ENCODE data around the gene POLR2H.
A peak's percentile ranks its signal among the peaks of the same experiment; 100 is the strongest.

POLR2H gene

GRCh38 chr3:184352149-184352785 is 9.2 kb upstream of the POLR2H start:
- no peak for DNase-seq

- no peak for DNase-seq
Measured at GRCh38 chr3:184352897-184353545, 8.5 kb upstream of the POLR2H start.

- no peak for DNase-seq
Measured at GRCh38 chr3:184353546-184353941, 8.0 kb upstream of the POLR2H start.

- DNase-seq = peak; percentile 30 to 31
Measured at GRCh38 chr3:184354121-184354728, 7.3 kb upstream of the POLR2H start.

- DNase-seq = no peak
Measured at GRCh38 chr3:184354754-184355153, 6.8 kb upstream of the POLR2H start.

GRCh38 chr3:184355261-184356040 is 6.1 kb upstream of the POLR2H start:
- DNase-seq = no peak

- no peak for DNase-seq
Measured at GRCh38 chr3:184357248-184358123, 4.0 kb upstream of the POLR2H start.

- no peak for DNase-seq
Measured at GRCh38 chr3:184358124-184358767, 3.3 kb upstream of the POLR2H start.

GRCh38 chr3:184358921-184359350 is 2.6 kb upstream of the POLR2H start:
- no peak for DNase-seq

- DNase-seq = no peak
Measured at GRCh38 chr3:184359610-184360009, 1.9 kb upstream of the POLR2H start.

- no peak for DNase-seq
Measured at GRCh38 chr3:184360070-184360928, 1.2 kb upstream of the POLR2H start.

GRCh38 chr3:184360929-184361531 is 480 bp upstream of the POLR2H start:
- DNase-seq = no peak

- DNase-seq = peak; percentile 25 to 56
Measured at GRCh38 chr3:184361932-184362667, 590 bp downstream of the POLR2H start.

- DNase-seq = peak; percentile 95 to 97
Measured at GRCh38 chr3:184362668-184363546, 1.4 kb downstream of the POLR2H start.

GRCh38 chr3:184366619-184367289 is 5.2 kb downstream of the POLR2H start:
- no peak for DNase-seq

GRCh38 chr3:184368116-184368515 is 6.6 kb downstream of the POLR2H start:
- no peak for DNase-seq

GRCh38 chr3:184368586-184369183 is 7.2 kb downstream of the POLR2H start:
- no peak for DNase-seq

Measured in inflammatory macrophage (primary cell).